GM18517 (cell line): ENCODE data around the gene RNF8.
"Not testable (repeated sequence)": the region's sequence is repeated elsewhere in the genome, so short reads cannot be mapped to it uniquely, and the experiment has no call there.

Experiments
- ATAC-seq: cut with Tn5 transposase; IDR thresholded peaks from one replicate; pipeline ENCODE4 v1.9.1; 2021; ENCODE audit warnings: mild to moderate bottlenecking, moderate library complexity; ENCODE audit not compliant: unreplicated experiment

RNF8 gene

GRCh38 chr6:37396571-37397180, 42.9 kb downstream of the RNF8 start:
- no peak for ATAC-seq

- no peak for ATAC-seq
These were observed 45.3 kb downstream of the RNF8 start for GRCh38 chr6:37399131-37399530.

GRCh38 chr6:37399795-37400490, 46.2 kb downstream of the RNF8 start:
- ATAC-seq: no peak

GRCh38 chr6:37401658-37402057, 47.9 kb downstream of the RNF8 start:
- ATAC-seq: not testable (repeated sequence)

GRCh38 chr6:37406726-37407341, 53.1 kb downstream of the RNF8 start:
- ATAC-seq: no peak

- ATAC-seq: no peak
These were observed 54.2 kb downstream of the RNF8 start for GRCh38 chr6:37407948-37408347.

- no peak for ATAC-seq
These were observed 55.7 kb downstream of the RNF8 start for GRCh38 chr6:37409501-37409900.

- no peak for ATAC-seq
These were observed 63.6 kb downstream of the RNF8 start for GRCh38 chr6:37417393-37417792.

- ATAC-seq: no peak
These were observed 64.9 kb downstream of the RNF8 start for GRCh38 chr6:37418722-37419121.

GRCh38 chr6:37426058-37426944, 72.5 kb downstream of the RNF8 start:
- no peak for ATAC-seq

GRCh38 chr6:37426945-37427510, 73.2 kb downstream of the RNF8 start:
- ATAC-seq: no peak

GRCh38 chr6:37429352-37429750, 75.6 kb downstream of the RNF8 start:
- ATAC-seq: no peak

GRCh38 chr6:37432590-37432915, 78.8 kb downstream of the RNF8 start:
- no peak for ATAC-seq

GRCh38 chr6:37432916-37433656, 79.3 kb downstream of the RNF8 start, which contains the start of gene CMTR1:
TSS of gene CMTR1 (plus strand) at chr6:37433221. CDS start at chr6:37435630, 2,409 bp downstream.
- peak; percentile 70 for ATAC-seq

- peak; percentile 26 for ATAC-seq
These were observed 80.0 kb downstream of the RNF8 start for GRCh38 chr6:37433657-37434271.

GRCh38 chr6:37435373-37435772, 81.6 kb downstream of the RNF8 start:
- ATAC-seq: no peak

- ATAC-seq: no peak
These were observed 82.0 kb downstream of the RNF8 start for GRCh38 chr6:37435816-37436215.

- ATAC-seq: no peak
These were observed 85.1 kb downstream of the RNF8 start for GRCh38 chr6:37438930-37439329.

GRCh38 chr6:37441651-37442050, 87.9 kb downstream of the RNF8 start:
- ATAC-seq: no peak
